Thoracic aorta (tissue), 2 donors: ENCODE data around the gene GABBR2. TPM values are rescaled to one million over a fixed set of nuclear protein-coding genes. Genes with fewer than 3 reads are reported as not detected.

ENCODE experiments used
- ATAC-seq: fragments of 150-250 bp; one replicate; pipeline ENCODE4 v1.8.0; 2017; ENCODE audit warnings: low read depth; ENCODE audit not compliant: insufficient number of reproducible peaks, low FRiP score
- DNase-seq: peaks from one replicate; pipeline ENCODE4 v3.0.0-alpha.2; 2020; ENCODE audit warnings: low spot score
- H3K27ac ChIP-seq, 2 donors: fragments of 200-600 bp; sonication (generic); 1 replicate in 1 of 2; 2 replicates in 1 of 2; pipeline ENCODE4 v1.5.1; 2016; ENCODE audit warnings: mild to moderate bottlenecking in 2 of 2, moderate library complexity in 2 of 2
- H3K27me3 ChIP-seq: fragments of 200-600 bp; sonication (generic); replicated peaks from 2 replicates; pipeline ENCODE4 v1.6.0; 2016; ENCODE audit warnings: mild to moderate bottlenecking; ENCODE audit not compliant: insufficient read depth
- H3K36me3 ChIP-seq: fragments of 200-600 bp; sonication (generic); one replicate; pipeline ENCODE4 v1.5.1; 2016
- H3K4me1 ChIP-seq, 2 donors: fragments of 200-600 bp; sonication (generic); 1 replicate in 1 of 2; 2 replicates in 1 of 2; pipeline versions ENCODE4 v1.5.1 to v1.6.0; 2016; ENCODE audit warnings: low read depth in 2 of 2, mild to moderate bottlenecking in 1 of 2; ENCODE audit not compliant: control insufficient read depth in 1 of 2
- H3K4me3 ChIP-seq: fragments of 200-600 bp; sonication (generic); 2 replicates; pipeline ENCODE4 v1.5.1; 2016; ENCODE audit warnings: mild to moderate bottlenecking
- H3K9me3 ChIP-seq: fragments of 200-600 bp; sonication (generic); 2 replicates; pipeline ENCODE4 v1.5.1; 2016
- total RNA-seq, 2 donors: library from RNA; depleted of rRNA; stranded (reverse); fragments of >200 nt; gene quantifications; one replicate each; pipeline versions ENCODE4 v1.1.0 to v1.2.3, GENCODE V29; 2016
- TF ChIP-seq, protein P1 (sequence below): fragments of 200-600 bp; sonication (generic); IDR thresholded peaks from one replicate; pipeline ENCODE4 v1.5.1; 2019; ENCODE audit warnings: antibody characterized with exemption

Gene GABBR2
- total RNA-seq, 2 donors from 2014 or later: not detected

DNA sequence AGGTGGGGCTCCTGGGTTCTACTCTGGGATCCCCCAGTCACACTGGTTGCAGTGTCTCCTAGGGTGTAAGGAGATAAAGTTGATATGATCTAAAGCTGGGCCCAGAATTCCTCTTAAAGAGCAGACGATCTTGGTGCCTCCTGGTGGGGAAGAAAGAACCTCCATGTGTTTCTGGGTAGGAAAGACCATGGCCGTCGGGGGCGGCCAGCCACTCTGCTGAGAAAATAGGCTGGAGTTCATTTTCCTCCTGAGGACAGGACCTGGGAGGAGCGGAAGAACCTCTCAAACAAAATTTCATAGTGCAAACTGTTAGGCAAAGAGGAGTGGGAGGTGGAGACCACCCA is 289.5 kb downstream of the GABBR2 start:
- no peak for DNase-seq

DNA sequence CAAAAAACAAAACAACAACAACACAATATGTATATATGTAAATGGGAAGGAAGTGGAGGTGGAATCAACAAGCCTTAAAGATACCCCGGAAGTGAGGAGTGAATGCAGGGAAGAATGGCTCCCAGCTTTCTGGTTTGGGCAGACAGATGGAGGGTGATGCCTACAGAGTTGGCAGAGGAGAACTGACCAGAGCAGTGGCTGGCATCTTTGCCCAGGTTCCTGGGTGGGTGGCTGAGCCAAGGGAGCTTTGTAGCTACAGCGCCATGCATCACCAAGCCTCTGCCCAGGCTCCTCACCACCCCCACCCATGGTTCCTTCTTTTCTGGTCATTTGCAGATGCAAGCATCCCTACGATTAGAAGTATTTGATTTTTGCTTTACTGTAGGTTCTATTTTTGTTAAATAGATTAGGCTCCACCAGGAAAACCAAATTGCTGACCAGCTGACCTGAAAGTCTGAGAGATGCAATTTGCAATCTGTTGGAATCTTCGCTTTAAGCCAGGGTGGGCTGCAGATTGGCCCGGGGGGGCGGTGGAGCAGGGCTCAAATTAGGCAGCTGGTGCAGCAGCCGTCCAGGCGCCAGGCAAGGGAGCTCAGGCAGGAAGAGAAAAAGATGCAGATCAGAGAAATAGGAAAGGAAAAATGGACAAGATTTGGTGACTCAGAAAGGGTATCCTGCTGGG is 290.0 kb downstream of the GABBR2 start:
- no peaks in the 10 kb centered on the region for H3K27me3 ChIP-seq
- H3K9me3 ChIP-seq: no peaks in the 10 kb centered on the region
- TF ChIP-seq, protein P1, sequence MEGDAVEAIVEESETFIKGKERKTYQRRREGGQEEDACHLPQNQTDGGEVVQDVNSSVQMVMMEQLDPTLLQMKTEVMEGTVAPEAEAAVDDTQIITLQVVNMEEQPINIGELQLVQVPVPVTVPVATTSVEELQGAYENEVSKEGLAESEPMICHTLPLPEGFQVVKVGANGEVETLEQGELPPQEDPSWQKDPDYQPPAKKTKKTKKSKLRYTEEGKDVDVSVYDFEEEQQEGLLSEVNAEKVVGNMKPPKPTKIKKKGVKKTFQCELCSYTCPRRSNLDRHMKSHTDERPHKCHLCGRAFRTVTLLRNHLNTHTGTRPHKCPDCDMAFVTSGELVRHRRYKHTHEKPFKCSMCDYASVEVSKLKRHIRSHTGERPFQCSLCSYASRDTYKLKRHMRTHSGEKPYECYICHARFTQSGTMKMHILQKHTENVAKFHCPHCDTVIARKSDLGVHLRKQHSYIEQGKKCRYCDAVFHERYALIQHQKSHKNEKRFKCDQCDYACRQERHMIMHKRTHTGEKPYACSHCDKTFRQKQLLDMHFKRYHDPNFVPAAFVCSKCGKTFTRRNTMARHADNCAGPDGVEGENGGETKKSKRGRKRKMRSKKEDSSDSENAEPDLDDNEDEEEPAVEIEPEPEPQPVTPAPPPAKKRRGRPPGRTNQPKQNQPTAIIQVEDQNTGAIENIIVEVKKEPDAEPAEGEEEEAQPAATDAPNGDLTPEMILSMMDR: no peak
- H3K4me3 ChIP-seq: no peak overlapping the region
- no peak for ATAC-seq
- H3K4me1 ChIP-seq: no peaks in the 10 kb centered on the region
- no peak overlapping the region for H3K27ac ChIP-seq
- no peaks in the 10 kb centered on the region for H3K36me3 ChIP-seq
- DNase-seq: no peak

More for the DNA sequence above, 289.5 kb downstream of the GABBR2 start:
- ATAC-seq: no peak
- no peaks in the 10 kb centered on the region for H3K9me3 ChIP-seq
- H3K4me3 ChIP-seq: no peak overlapping the region
- H3K27me3 ChIP-seq: no peaks in the 10 kb centered on the region
- no peaks in the 10 kb centered on the region for H3K4me1 ChIP-seq
- TF ChIP-seq, protein P1: no peak
- no peaks in the 10 kb centered on the region for H3K36me3 ChIP-seq
- no peak overlapping the region for H3K27ac ChIP-seq

DNA sequence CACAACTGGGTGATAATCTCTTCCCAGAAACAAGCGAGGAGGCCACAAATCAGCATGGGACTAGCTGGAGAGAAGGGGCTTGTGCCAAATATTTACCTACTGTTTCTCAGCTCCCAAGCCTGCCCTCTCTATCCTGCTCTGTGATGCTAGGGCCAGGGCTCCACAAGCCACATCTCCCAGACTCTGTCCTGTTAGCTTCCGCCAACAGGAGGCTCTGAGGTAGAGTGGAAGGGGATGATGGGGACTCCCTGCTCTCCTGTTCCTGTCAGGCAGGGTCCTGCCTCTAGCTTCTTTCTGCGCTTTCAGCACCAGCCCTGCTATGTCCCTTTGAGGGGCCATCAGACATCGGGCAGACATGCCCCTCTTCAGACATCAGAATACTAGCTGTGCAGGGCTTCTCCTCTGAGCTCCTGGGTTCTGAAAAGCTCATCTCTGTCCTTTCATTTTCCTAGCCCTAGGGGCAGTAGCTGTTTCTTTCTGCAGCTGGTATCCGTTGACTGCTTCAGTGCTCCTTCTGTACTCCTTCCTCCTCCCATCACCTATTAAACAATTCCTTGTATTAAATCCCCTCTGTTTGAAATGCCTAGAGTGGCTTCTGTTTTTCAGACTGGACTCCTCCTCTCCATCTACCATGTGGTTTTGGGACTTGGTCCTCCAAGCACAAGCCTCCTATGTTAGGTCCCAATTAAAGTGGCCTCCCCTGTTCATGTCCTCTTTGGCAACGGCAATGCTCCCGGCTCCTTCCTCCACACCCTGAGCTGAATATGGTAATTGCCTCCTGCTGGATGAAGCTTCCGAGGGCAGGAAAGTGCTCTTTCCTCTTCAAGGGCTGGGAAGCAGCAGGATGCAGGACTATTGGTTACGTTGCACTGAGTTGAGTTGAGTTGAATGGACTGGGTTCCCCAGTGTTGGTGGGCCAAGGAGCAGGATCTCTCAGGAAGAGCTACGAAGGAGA is 292.2 kb downstream of the GABBR2 start:
- H3K9me3 ChIP-seq: no peaks in the 10 kb centered on the region
- no peak overlapping the region for H3K4me3 ChIP-seq
- ATAC-seq: no peak
- no peaks in the 10 kb centered on the region for H3K27me3 ChIP-seq
- H3K36me3 ChIP-seq: no peaks in the 10 kb centered on the region
- no peaks in the 10 kb centered on the region for H3K4me1 ChIP-seq
- TF ChIP-seq, protein P1: no peak
- no peak overlapping the region for H3K27ac ChIP-seq
- no peak for DNase-seq

DNA sequence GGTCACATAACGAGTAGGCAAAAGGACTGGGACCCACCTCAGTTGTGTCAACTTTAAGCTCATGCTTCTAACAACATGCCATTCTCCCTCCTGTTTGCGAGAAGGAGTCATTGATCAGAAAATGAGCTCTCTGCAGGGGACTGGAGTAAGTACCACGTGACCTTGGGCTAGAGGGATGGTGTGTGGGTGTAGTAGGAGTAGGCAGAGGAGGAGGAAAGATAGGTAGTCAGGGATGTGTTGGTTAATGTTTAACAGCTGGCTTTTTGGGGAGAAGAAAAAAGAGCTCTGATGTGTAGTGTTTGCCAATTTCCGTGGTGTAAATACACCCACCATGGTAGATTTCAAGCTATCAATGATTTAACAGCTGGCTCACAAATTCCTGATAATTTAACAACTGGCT is 293.0 kb downstream of the GABBR2 start:
- ATAC-seq (no peak), DNase-seq (no peak)
- Histone ChIP-seq H3K4me3 (no peak overlapping the region), H3K27ac (no peak overlapping the region), H3K9me3 (no peaks in the 10 kb centered on the region), H3K27me3 (no peaks in the 10 kb centered on the region), H3K36me3 (no peaks in the 10 kb centered on the region), H3K4me1 (no peaks in the 10 kb centered on the region)
- TF ChIP-seq, protein P1: no peak

DNA sequence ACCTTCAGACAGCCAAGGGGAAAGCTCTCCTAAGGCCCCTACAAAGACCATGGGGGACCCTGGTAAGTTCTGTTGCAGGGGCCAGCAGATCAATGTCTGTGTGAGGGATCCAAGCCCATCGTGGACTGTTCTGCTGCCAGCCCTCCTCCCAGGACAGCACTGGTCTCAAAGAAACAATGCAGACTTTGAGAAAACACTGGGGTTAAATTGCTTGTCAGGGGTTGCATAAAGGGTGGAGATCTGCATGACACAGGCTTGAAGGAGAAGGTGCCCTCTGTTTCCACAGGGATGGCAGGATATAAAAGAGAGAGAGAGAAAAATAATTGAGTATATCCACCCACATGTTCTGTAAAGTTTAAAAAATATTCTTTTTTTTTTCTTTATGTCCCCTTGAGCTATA is 295.7 kb downstream of the GABBR2 start:
- Histone ChIP-seq H3K27ac (no peak overlapping the region), H3K27me3 (no peaks in the 10 kb centered on the region), H3K4me1 (no peaks in the 10 kb centered on the region), H3K36me3 (no peaks in the 10 kb centered on the region), H3K9me3 (no peaks in the 10 kb centered on the region), H3K4me3 (no peak overlapping the region)
- TF ChIP-seq, protein P1: no peak
- DNase-seq: no peak
- ATAC-seq: no peak
